GM21717 (cell line): ENCODE data around the gene S100A9.
"Not testable (repeated sequence)": the region's sequence is repeated elsewhere in the genome, so short reads cannot be mapped to it uniquely, and the experiment has no call there.

Experiments used
- ATAC-seq: cut with Tn5 transposase; IDR thresholded peaks from one replicate; pipeline ENCODE4 v1.9.1; 2021; ENCODE audit warnings: mild to moderate bottlenecking, moderate library complexity; ENCODE audit not compliant: unreplicated experiment

The S100A9 gene

GRCh38 chr1:153403421-153404085, 45.9 kb downstream of the S100A9 start:
- no peak for ATAC-seq

- ATAC-seq, result no peak
Measured at GRCh38 chr1:153404086-153404635, 46.5 kb downstream of the S100A9 start.

- ATAC-seq, result no peak
Measured at GRCh38 chr1:153404768-153405167, 47.1 kb downstream of the S100A9 start.

- ATAC-seq, result not testable (repeated sequence)
Measured at GRCh38 chr1:153405825-153406599, 48.4 kb downstream of the S100A9 start.

- ATAC-seq, result not testable (repeated sequence)
Measured at GRCh38 chr1:153407274-153407673, 49.6 kb downstream of the S100A9 start.
